Liver (tissue), 9 donors: ENCODE results near the gene TUBA1A. TPM values are rescaled to one million over a fixed set of nuclear protein-coding genes. Genes with fewer than 3 reads are reported as not detected.

Source experiments
- DNase-seq: peaks from one replicate; pipeline ENCODE4 v3.0.0-alpha.2; 2017; ENCODE audit warnings: low spot score
- H3K27ac ChIP-seq, 2 donors: one replicate each; pipeline ENCODE4 v1.7.0; 2013; ENCODE audit warnings: inconsistent platforms in 2 of 2, low read length in 2 of 2, control low read depth in 1 of 2, low read depth in 1 of 2, mild to moderate bottlenecking in 1 of 2
- H3K27me3 ChIP-seq, 4 donors: one replicate each; pipeline versions ENCODE4 v1.6.1 to v1.7.0; 2013; ENCODE audit warnings: low read length in 3 of 4, inconsistent platforms in 1 of 4, mild to moderate bottlenecking in 1 of 4, moderate library complexity in 1 of 4; ENCODE audit not compliant: control insufficient read depth in 4 of 4, insufficient read depth in 4 of 4
- H3K36me3 ChIP-seq, 4 donors: one replicate each; pipeline versions ENCODE4 v1.6.1 to v1.7.0; 2013; ENCODE audit warnings: low read length in 3 of 4, mild to moderate bottlenecking in 3 of 4, low read depth in 1 of 4, moderate library complexity in 1 of 4; ENCODE audit not compliant: control insufficient read depth in 4 of 4, insufficient read depth in 3 of 4
- H3K4me1 ChIP-seq, 4 donors: one replicate each; pipeline versions ENCODE4 v1.6.1 to v1.7.0; 2013; ENCODE audit warnings: low read length in 3 of 4, mild to moderate bottlenecking in 3 of 4, moderate library complexity in 1 of 4; ENCODE audit not compliant: control insufficient read depth in 4 of 4, insufficient read depth in 4 of 4
- H3K4me3 ChIP-seq, 3 donors: one replicate each; pipeline versions ENCODE4 v1.6.1 to v1.7.0; 2013; ENCODE audit warnings: low read length in 3 of 3, control low read depth in 1 of 3, low read depth in 1 of 3, mild to moderate bottlenecking in 1 of 3
- H3K9ac ChIP-seq, 2 donors: one replicate each; pipeline ENCODE4 v1.7.0; 2013; ENCODE audit warnings: low read length in 2 of 2, mild to moderate bottlenecking in 2 of 2, moderate library complexity in 2 of 2, control low read depth in 1 of 2, low read depth in 1 of 2
- H3K9me3 ChIP-seq, 4 donors: one replicate each; pipeline versions ENCODE4 v1.6.1 to v1.7.0; 2013; ENCODE audit warnings: low read length in 3 of 4; ENCODE audit not compliant: control insufficient read depth in 4 of 4
- ATF3 ChIP-seq: IDR thresholded peaks from 2 replicates; pipeline ENCODE4 v1.6.1; 2016; ENCODE audit warnings: antibody characterized with exemption
- CTCF ChIP-seq: fragments of 150-350 bp; IDR thresholded peaks from 2 replicates; pipeline ENCODE4 v1.5.1; 2017; ENCODE audit warnings: improper control_type of control experiment, low read depth, low read length; ENCODE audit not compliant: missing input control
- EGR1 ChIP-seq, 2 donors: IDR thresholded peaks; 2 replicates each; pipeline ENCODE4 v1.6.1; 2016 to 2018; ENCODE audit warnings: antibody characterized with exemption in 2 of 2, low read depth in 2 of 2
- FOXA1 ChIP-seq: IDR thresholded peaks from 2 replicates; pipeline ENCODE4 v1.6.1; 2016; ENCODE audit warnings: antibody characterized with exemption
- FOXA2 ChIP-seq: IDR thresholded peaks from 2 replicates; pipeline ENCODE4 v1.6.1; 2016; ENCODE audit warnings: antibody characterized with exemption
- GABPA ChIP-seq, 2 donors: IDR thresholded peaks in 1 of 2; conservative IDR thresholded peaks in 1 of 2; 2 replicates each; pipeline ENCODE4 v1.6.1; 2016; ENCODE audit warnings: antibody characterized with exemption in 2 of 2, mild to moderate bottlenecking in 1 of 2, moderate library complexity in 1 of 2
- HNF4A ChIP-seq, 2 donors: conservative IDR thresholded peaks; 2 replicates each; pipeline ENCODE4 v1.6.1; 2016; ENCODE audit warnings: antibody characterized with exemption in 2 of 2, mild to moderate bottlenecking in 2 of 2
- JUND ChIP-seq, 2 donors: IDR thresholded peaks; 2 replicates each; pipeline ENCODE4 v1.6.1; 2016; ENCODE audit warnings: antibody characterized with exemption in 2 of 2
- NR2F2 ChIP-seq: IDR thresholded peaks from 2 replicates; pipeline ENCODE4 v1.6.1; 2016; ENCODE audit warnings: antibody characterized with exemption
- REST ChIP-seq: IDR thresholded peaks from 2 replicates; pipeline ENCODE4 v1.6.1; 2016; ENCODE audit warnings: antibody characterized with exemption, mild to moderate bottlenecking
- RXRA ChIP-seq, 2 donors: IDR thresholded peaks; 2 replicates each; pipeline ENCODE4 v1.6.1; 2017 to 2018; ENCODE audit warnings: antibody characterized with exemption in 2 of 2, mild to moderate bottlenecking in 1 of 2
- SP1 ChIP-seq: IDR thresholded peaks from 2 replicates; pipeline ENCODE4 v1.6.1; 2018; ENCODE audit warnings: antibody characterized with exemption, mild to moderate bottlenecking
- TAF1 ChIP-seq: conservative IDR thresholded peaks from 2 replicates; pipeline ENCODE4 v1.6.1; 2016; ENCODE audit warnings: antibody characterized with exemption, mild to moderate bottlenecking
- YY1 ChIP-seq: IDR thresholded peaks from 2 replicates; pipeline ENCODE4 v1.6.1; 2016; ENCODE audit warnings: antibody characterized with exemption, mild to moderate bottlenecking
- WGBS: extraction: QIAGEN DNeasy Blood & Tissue Kit; methylation state at CpG from one replicate; pipeline ENCODE4 v1.1.7; 2013; 5-methylcytosine and 5-hydroxymethylcytosine counted together
- polyA plus RNA-seq, 2 donors: library from polyadenylated mRNA; stranded (reverse) in 1 of 2; unstranded in 1 of 2; fragments of 200-250 nt in 1 of 2; fragments of >200 nt in 1 of 2; fragmentation: Nextera tagmentation in 1 of 2; extraction: Ambion mirVana in 1 of 2; gene quantifications; one replicate each; pipeline versions ENCODE4 v1.2.1 to v1.2.3, GENCODE V29; 2013 to 2015
- total RNA-seq, 2 donors: library from RNA; depleted of rRNA; stranded (reverse); fragments of >200 nt; gene quantifications; one replicate each; pipeline ENCODE4 v1.2.3, GENCODE V29; 2014
- donor health status: healthy.
- donor health status: healthy.
- donor health status: healthy.
- donor health status: healthy.
- donor health status: healthy.

The TUBA1A gene
- total and polyA plus RNA-seq, 4 donors = 4.2 to 28.0 (median 16.2) TPM

- Histone ChIP-seq H3K4me3 (no peak overlapping the region), H3K9me3 (no peaks in the 10 kb centered on the region), H3K4me1 (no peaks in the 10 kb centered on the region), H3K27me3 (no peaks in the 10 kb centered on the region), H3K36me3 (no peaks in the 10 kb centered on the region), H3K9ac (peak overlapping the region in 1 of 2 donors; percentile 36), H3K27ac (peak overlapping the region in 1 of 2 donors; percentile 42)
- no peak for DNase-seq
- no peak for TF ChIP-seq YY1
- TF ChIP-seq EGR1 (IDR thresholded peaks at IDR 0.05; ENCODE audit: low read depth in 2 of 2) = peak in 1 of 2 donors; percentile 39
- no peak for TF ChIP-seq RXRA (IDR thresholded peaks at IDR 0.05)
- TF ChIP-seq ATF3 = peak; percentile 81
- peak in 1 of 2 donors; percentile 10 for TF ChIP-seq HNF4A (conservative IDR thresholded peaks at IDR 0.05)
- TF ChIP-seq JUND (IDR thresholded peaks at IDR 0.05) = peak; percentile 97 to 98
- no peak for TF ChIP-seq TAF1
- TF ChIP-seq NR2F2 = no peak
- TF ChIP-seq GABPA (IDR thresholded peaks at IDR 0.05 in 1 of 2, conservative IDR thresholded peaks at IDR 0.05 in 1 of 2) = peak in 1 of 2 donors; percentile 14
- WGBS = 23% methylated on average over 4 of the region's 4 CpGs
Observed at GRCh38 chr12:49200919-49201594, 12.2 kb upstream of the TUBA1A start.

GRCh38 chr12:49198431-49199155 is 9.7 kb upstream of the TUBA1A start:
- Histone ChIP-seq H3K27me3 (peaks cover 0 to 2% (median 0%) of the 10 kb centered on the region in 4 donors), H3K36me3 (no peaks in the 10 kb centered on the region), H3K9ac (no peak overlapping the region), H3K4me1 (no peaks in the 10 kb centered on the region), H3K4me3 (no peak overlapping the region), H3K9me3 (no peaks in the 10 kb centered on the region), H3K27ac (no peak overlapping the region)
- TF ChIP-seq SP1 (no peak), YY1 (no peak), RXRA (IDR thresholded peaks at IDR 0.05) (no peak), CTCF (no peak), TAF1 (no peak), FOXA1 (no peak), FOXA2 (no peak), JUND (IDR thresholded peaks at IDR 0.05) (no peak), EGR1 (IDR thresholded peaks at IDR 0.05; ENCODE audit: low read depth in 2 of 2) (no peak), REST (no peak), NR2F2 (no peak), GABPA (IDR thresholded peaks at IDR 0.05 in 1 of 2, conservative IDR thresholded peaks at IDR 0.05 in 1 of 2) (no peak)
- 66% methylated on average over 11 of the region's 11 CpGs for WGBS
- DNase-seq = no peak
